ENCODE measurements around the gene FAM186B. TPM values are rescaled to one million over a fixed set of nuclear protein-coding genes. Genes with fewer than 3 reads are reported as not detected.

The FAM186B gene
- polyA plus RNA-seq, 1 of the 3 experiments (the other 2 are of a cell fraction), result 0.16 TPM

DNA sequence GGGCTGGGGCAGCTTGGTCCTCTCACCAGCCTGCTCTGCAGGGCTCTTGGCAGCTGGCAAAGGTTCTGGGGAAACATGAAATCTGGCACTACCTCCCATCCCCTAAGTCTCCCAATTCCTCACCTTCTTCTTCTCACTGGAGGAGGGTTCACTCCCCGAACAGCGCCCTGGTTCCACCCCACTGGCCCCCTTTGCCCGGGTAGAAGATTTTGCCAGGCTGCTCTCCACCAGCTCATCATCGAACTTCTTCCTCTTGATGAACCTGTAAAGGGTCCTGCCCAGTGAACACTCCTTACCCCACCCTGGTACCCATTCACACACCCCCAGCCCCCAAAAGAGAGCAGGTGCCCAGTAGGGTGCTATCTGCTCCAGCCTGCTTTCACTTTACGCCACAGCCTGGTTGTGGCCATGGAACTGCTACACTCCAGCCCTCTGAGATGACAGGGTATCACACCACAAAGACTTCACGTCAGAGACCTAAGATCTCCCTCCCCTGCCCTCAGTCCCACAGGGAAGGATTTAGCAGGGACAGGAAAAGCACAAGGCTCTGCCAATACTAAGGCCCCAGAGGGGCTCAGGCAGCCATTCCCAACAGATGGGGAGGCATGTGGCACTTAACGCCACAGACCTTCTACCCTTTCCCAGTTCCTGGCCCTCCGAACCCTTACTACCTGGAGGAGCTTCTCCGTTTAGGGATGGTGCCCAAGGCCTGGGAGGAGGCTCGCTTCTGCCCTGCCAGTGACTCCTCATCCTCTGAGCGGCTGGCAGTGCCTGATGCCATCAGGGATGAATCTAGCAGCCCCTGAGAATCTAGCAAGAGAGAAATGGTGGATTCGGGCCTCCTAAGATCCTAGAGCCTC lies 39.8 kb downstream of the FAM186B start:
- WGBS (ENCODE audit: low lambda C conversion rate), result 96% methylated on average over 12 of the region's 12 CpGs
- Histone ChIP-seq H3K9me2 (no peaks in the 10 kb centered on the region), H3K4me1 (ENCODE audit: control insufficient read depth in 1 of 2, insufficient read depth in 2 of 2, low read depth in 1 of 2, low read length in 1 of 2) (peaks cover 7 to 11% of the 10 kb centered on the region in 2 experiments; a peak in 3 of 4 replicates), H3K27me3 (ENCODE audit: insufficient read depth) (no peaks in the 10 kb centered on the region), H3K9me3 (no peaks in the 10 kb centered on the region), H3K36me3 (replicated peaks in 1 of 2; ENCODE audit: control insufficient read depth in 1 of 2, insufficient read depth in 2 of 2, low read length in 1 of 2) (peaks cover 15 to 46% of the 10 kb centered on the region in 2 experiments), H3K4me2 (no peak overlapping the region), H3K27ac (ENCODE audit: low read depth in 2 of 2, low read length in 1 of 2) (no peak overlapping the region), H4K20me1 (ENCODE audit: insufficient read depth) (no peaks in the 10 kb centered on the region), H3K4me3 (ENCODE audit: low read depth in 2 of 2, low read length in 1 of 2) (no peak overlapping the region), H2AFZ (ENCODE audit: low read depth) (no peak overlapping the region), H3K9ac (no peak overlapping the region), H3F3A (replicated peaks; ENCODE audit: insufficient read depth) (no peaks in the 10 kb centered on the region), H3K79me2 (ENCODE audit: insufficient read depth) (peaks cover 52% of the 10 kb centered on the region)
- DNase-seq, result no peak
- TF ChIP-seq, protein P1, sequence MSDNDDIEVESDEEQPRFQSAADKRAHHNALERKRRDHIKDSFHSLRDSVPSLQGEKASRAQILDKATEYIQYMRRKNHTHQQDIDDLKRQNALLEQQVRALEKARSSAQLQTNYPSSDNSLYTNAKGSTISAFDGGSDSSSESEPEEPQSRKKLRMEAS (IDR thresholded peaks at IDR 0.05; ENCODE audit: low read depth), result no peak
- no peak for TF ChIP-seq JUND (IDR thresholded peaks at IDR 0.05)
- TF ChIP-seq, protein P2, sequence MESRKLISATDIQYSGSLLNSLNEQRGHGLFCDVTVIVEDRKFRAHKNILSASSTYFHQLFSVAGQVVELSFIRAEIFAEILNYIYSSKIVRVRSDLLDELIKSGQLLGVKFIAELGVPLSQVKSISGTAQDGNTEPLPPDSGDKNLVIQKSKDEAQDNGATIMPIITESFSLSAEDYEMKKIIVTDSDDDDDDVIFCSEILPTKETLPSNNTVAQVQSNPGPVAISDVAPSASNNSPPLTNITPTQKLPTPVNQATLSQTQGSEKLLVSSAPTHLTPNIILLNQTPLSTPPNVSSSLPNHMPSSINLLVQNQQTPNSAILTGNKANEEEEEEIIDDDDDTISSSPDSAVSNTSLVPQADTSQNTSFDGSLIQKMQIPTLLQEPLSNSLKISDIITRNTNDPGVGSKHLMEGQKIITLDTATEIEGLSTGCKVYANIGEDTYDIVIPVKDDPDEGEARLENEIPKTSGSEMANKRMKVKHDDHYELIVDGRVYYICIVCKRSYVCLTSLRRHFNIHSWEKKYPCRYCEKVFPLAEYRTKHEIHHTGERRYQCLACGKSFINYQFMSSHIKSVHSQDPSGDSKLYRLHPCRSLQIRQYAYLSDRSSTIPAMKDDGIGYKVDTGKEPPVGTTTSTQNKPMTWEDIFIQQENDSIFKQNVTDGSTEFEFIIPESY (IDR thresholded peaks at IDR 0.05; ENCODE audit: borderline replicate concordance, low read depth), result no peak
- TF ChIP-seq ELF1 (IDR thresholded peaks at IDR 0.05), result no peak
- no peak for TF ChIP-seq TEAD4 (IDR thresholded peaks at IDR 0.05; ENCODE audit: borderline replicate concordance, insufficient read depth)
- TF ChIP-seq GABPA (IDR thresholded peaks at IDR 0.05; ENCODE audit: low read depth), result no peak
- TF ChIP-seq NRF1 (IDR thresholded peaks at IDR 0.05; ENCODE audit: low read depth, low read length), result no peak
- TF ChIP-seq USF2 (IDR thresholded peaks at IDR 0.05; ENCODE audit: borderline replicate concordance, low read depth, low read length), result no peak
- TF ChIP-seq EZH2phosphoT487 (IDR thresholded peaks at IDR 0.05; ENCODE audit: borderline replicate concordance, low read depth), result no peak
- TF ChIP-seq EP300 (IDR thresholded peaks at IDR 0.05; ENCODE audit: borderline replicate concordance in 1 of 2, low read depth in 1 of 2, low read length in 1 of 2), result no peak
- TF ChIP-seq CTCF (IDR thresholded peaks at IDR 0.05), result no peak
- TF ChIP-seq CHD2 (IDR thresholded peaks at IDR 0.05; ENCODE audit: low read length, partially characterized antibody), result no peak
- TF ChIP-seq SIN3A (IDR thresholded peaks at IDR 0.05; ENCODE audit: borderline replicate concordance, low read depth, low read length), result no peak
- no peak for TF ChIP-seq RCOR1 (IDR thresholded peaks at IDR 0.05; ENCODE audit: low read length)
- TF ChIP-seq MXI1 (IDR thresholded peaks at IDR 0.05; ENCODE audit: low read depth, low read length), result no peak
- TF ChIP-seq RXRA (IDR thresholded peaks at IDR 0.05; ENCODE audit: borderline replicate concordance, low read depth), result no peak
- TF ChIP-seq, protein P3, sequence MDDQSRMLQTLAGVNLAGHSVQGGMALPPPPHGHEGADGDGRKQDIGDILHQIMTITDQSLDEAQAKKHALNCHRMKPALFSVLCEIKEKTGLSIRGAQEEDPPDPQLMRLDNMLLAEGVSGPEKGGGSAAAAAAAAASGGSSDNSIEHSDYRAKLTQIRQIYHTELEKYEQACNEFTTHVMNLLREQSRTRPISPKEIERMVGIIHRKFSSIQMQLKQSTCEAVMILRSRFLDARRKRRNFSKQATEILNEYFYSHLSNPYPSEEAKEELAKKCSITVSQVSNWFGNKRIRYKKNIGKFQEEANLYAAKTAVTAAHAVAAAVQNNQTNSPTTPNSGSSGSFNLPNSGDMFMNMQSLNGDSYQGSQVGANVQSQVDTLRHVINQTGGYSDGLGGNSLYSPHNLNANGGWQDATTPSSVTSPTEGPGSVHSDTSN (IDR thresholded peaks at IDR 0.05), result no peak
- no peak for TF ChIP-seq FOXJ3 (CRISPR knock-in tag; IDR thresholded peaks at IDR 0.05)
- no peak for TF ChIP-seq FOXM1 (IDR thresholded peaks at IDR 0.05; ENCODE audit: low read depth)
- ChIA-PET POLR2A (no interaction called here), CTCF (interaction anchor here (0.6 to 4.8 kb wide), 9 partner anchors 12 to 228 kb away, joined by 3 to 20 read pairs (median 4); partner anchors contain the start of gene PRPF40B)
